Retina (tissue), 1 donor: Measurements from ENCODE around the gene PRKACA.

ENCODE experiments used
- DNase-seq: peaks from one replicate; pipeline ENCODE4 v3.0.0-alpha.2; 2016

PRKACA gene

GRCh38 chr19:14117668-14118164 is at the start of gene PRKACA:
PRKACA (minus strand) TSS chr19:14117762; CDS start chr19:14117547, 215 bp downstream.
- DNase-seq, result peak; percentile 97

DNA sequence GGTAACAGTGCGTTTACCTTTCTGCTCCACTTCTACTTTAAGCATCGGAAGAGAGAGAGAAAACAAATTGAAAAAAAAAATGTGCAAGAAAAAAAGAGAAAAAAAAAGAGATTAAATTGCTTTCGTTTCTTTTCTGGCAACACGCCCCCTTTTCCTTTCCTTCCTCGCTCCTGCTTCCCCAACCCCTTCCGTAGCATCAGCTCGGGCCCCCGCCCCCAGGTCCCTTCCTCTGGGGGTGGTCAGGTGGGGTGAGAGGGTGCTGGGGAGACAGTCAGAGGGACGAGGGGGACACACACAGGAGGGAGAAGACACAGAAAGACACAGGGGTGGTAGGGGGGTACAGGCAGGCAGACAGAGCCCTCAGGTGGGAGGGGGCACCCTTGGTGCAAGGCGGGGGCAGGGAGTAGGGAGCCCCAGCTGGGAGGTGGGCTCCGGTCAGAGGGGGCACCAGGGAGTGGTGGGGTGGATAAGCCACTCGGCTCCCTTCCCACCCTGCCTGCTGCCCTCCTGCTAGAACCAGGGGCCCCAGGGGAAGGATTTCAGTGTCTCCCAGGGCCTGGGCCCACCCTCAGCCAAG is 49.5 kb upstream of the PRKACA start:
- no peak for DNase-seq

- no peak for DNase-seq
These were observed 48.6 kb upstream of the PRKACA start for GRCh38 chr19:14165990-14166830.

DNA sequence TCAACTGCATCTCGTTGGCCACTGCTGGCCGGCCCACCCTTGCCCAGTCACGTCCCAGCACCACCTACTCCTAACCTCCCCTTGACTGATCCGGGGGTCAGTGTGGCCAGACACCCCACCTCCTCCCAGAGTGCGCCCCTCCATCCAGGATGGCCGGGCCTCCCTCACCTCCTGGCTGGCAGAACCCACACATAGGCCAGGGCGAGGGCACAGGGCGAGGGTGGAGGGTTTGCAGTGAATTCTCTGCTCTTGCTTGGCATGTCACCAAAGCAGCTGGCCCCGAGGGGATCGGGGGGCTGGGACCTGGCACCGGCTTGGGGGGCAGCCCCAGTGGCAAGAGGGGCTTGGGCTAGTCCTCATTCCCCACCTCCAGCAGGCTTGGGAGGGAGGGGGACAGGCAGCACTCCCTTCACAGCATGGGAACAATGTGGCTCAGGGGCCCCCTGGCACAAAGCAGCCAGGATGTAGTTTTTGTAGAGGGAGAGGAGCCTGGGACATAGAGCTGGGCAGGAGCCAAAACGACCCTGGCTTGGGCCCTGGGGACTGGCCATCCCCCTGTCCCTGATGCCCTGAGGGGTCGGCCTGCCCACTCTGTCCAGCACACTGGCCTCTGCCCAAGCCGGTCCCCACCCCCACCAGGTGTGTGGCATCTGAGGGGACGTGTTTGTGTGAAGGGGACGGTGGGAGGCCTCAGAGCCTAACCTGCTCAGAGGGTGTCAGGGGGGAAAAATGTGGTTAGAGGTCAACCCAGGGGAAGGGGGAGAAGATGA is 47.3 kb upstream of the PRKACA start:
- DNase-seq, result no peak

DNA sequence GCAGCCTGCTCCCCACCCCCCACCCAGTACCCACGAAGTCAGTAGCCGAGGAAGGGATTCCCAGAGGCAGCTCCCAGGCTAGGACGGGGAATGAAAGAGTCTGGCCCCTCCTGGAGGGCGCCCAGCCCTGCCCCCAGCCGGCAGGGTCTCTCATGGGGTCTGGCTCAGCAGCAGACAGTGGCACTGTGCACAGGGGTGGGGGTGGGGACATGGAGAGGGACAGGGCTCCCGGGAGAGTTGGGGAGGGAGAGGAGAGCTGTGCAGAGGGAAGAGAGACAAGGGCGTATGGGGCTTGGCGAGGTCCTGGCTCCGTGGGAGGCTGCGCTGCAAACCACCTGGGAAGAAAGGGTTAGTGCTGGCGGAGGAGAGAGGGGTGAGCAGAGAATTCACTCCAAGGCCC is 46.5 kb upstream of the PRKACA start:
- DNase-seq, result no peak

GRCh38 chr19:14162871-14163297 is 45.3 kb upstream of the PRKACA start:
- no peak for DNase-seq

DNA sequence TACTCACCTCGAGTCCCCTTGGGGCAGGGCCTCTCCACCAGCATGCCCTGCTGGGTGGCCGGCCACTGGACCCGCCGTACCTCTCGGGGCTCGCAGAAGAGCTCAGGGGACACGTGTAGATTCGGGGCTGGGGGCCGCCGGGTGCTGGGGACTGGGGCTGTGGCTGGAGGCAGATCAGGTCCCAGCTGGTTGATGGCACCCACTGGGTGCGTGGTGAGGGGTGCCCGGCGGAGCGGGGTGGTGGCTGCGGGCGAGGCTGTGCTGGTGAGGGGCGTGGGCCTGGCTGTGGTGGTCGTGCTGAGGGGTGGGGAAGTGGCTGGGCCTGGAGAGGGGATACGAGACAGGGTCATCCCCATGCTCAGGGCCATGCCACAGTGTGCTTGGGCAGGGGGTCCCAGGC is 43.7 kb upstream of the PRKACA start:
- no peak for DNase-seq

DNA sequence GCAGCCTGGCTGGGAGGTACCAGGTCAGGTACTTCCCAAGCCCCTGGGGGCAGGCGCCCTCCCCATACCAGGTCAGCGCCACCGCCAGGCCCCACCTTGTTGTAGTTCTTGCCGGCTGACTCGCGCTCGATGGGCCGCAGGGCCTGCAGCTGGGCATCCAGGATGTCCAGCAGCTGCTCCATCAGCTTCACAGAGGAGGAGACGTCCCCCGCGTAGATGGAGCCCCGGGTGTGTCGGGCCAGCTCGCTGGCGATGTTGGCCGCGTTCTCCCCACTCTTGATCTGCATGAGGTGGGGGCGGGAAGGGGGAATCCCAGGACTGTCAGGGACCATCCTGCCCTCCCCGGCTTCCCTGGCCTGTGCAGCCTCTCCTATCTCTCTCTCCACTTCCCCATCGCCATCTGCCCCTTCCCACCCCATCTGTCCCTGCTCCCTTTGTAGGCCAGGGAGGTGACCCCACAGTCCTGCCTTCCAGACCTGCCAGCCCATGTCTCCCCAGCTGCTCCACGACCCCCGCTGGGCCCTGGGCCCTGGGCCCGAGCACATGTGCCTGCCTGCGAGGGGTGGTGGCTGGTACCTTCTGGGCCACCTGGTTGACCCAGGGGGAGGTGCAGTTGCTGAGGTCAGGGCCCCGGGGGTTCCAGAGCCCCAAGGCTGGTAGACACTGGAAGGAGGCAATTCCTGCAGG is 42.6 kb upstream of the PRKACA start:
- no peak for DNase-seq

DNA sequence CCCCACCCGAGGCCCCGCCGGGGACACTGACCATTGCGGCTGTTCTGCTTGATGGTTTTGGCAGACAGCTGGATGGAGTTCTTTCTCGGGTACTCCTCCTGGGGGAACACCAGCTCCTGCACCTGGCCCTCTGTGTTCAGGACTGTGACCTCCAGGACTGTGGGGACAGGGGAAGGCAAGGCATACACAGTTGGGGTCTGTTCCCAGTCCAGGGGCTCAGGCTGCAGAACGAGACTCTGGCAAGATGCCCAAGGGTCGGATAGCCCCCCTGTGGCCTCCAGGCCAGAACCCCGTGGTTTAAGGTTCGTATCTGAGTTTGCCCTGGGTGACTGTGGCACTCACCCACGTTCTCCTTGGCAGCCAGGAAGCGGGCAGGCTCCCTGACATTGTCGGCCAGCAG is 41.5 kb upstream of the PRKACA start:
- no peak for DNase-seq

DNA sequence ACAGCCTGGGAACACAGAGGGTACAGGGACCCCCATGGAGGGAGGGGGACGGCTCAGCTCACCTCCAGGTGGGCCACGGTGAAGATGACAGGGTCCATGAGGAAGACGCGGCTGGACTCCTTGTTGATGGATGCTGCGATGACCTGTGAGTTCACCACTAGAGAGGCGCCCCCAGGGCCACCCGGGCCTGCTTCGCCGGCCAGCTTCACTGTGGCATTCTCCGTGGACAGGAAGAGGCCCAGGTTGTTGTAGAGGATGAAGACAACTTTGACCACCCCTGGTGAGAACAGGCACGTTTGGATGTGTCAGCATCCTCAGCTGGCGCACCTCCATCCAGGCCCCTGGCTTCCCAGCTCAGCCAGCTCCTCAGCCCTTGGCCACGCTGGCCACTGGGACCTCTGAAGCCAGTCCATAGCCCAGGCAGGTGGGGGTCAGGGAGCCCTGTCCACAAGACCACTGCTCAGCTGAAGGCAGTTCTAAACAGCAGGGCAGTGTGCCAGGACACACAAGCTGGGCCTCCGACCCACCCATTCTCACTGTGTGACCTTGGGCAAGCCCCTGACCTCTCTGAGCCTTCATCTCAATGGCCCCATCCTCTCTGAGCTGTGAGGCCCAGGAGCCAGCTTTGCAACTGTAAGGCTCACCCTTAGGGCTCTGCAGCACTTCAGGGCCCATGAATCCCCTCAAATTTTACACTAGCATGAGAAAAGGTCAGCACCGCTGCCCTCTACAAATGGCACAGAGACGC is 40.9 kb upstream of the PRKACA start:
- no peak for DNase-seq

GRCh38 chr19:14156971-14157717 is 39.6 kb upstream of the PRKACA start:
- DNase-seq, result no peak

- DNase-seq, result no peak
These were observed 38.6 kb upstream of the PRKACA start for GRCh38 chr19:14156122-14156521.

- DNase-seq, result no peak
These were observed 37.8 kb upstream of the PRKACA start for GRCh38 chr19:14155371-14155770.

- no peak for DNase-seq
These were observed 35.2 kb upstream of the PRKACA start for GRCh38 chr19:14152713-14153112.

DNA sequence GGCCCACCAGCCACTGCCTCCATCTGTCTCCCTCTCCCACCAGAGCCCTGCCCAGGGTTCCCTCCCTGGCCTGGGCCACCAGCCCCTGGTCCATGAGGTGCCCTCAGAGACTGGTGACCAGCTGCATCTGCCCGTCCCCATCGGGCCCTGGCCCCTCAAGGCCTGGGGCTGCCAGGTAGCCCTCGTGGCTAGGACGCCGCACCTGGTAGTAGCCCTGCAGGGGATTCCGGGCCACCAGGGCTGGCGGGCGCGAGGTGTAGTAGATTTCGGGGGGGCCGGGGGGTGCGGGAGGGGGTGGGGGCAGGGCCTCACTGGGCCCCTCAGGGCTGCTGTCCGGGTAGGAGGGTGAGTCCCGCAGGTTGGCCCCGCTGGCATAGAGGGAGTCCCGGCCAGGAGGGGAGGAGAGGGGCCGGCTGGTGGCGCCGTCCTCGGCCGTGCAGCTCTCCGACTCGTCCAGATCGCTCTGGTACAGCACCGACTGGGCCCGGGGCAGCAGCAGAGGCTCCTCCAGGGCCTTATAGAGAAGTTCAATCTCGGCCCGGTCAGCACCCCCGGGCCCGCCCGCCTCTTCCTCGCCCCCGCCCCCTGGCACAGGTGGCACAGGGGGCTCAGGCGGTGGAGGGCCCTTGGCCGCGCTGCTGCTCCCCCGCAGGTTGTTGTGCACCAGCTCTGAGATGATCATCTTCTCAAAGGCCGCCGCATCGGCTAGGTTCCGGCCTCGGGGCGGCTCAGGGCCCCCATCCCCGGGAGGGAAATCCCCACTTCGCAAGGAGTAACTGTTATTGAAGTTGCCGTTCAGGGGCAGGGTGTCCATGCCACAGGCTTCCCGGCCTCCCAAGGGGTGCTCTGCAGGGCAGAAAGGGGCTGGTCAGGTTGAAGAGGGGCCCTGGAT is 33.5 kb upstream of the PRKACA start:
- no peak for DNase-seq

- no peak for DNase-seq
These were observed 32.6 kb upstream of the PRKACA start for GRCh38 chr19:14150041-14150769.

- DNase-seq, result no peak
These were observed 32.0 kb upstream of the PRKACA start for GRCh38 chr19:14149509-14149994.

- no peak for DNase-seq
These were observed 31.3 kb upstream of the PRKACA start for GRCh38 chr19:14148751-14149410.
